ENCODE measurements around the gene COL27A1.

The COL27A1 gene

GRCh38 chr9:114286146-114286679 is 130.9 kb downstream of the COL27A1 start:
- H3K9ac ChIP-seq (ENCODE audit: low read length) = no peak overlapping the region
- H3K27me3 ChIP-seq (ENCODE audit: insufficient read depth, low read length) = no peaks in the 10 kb centered on the region
- no peak overlapping the region for H3K27ac ChIP-seq (ENCODE audit: low read depth, low read length, poor library complexity, severe bottlenecking)
- H3K9me3 ChIP-seq (ENCODE audit: low read length) = no peaks in the 10 kb centered on the region
- H3K36me3 ChIP-seq (ENCODE audit: insufficient read depth, low read length) = no peaks in the 10 kb centered on the region
- no peaks in the 10 kb centered on the region for H3K9me2 ChIP-seq (ENCODE audit: low read depth, low read length)
- no peak for TF ChIP-seq CTCF (IDR thresholded peaks at IDR 0.05; ENCODE audit: low read length)
- no peak for TF ChIP-seq EZH2 (IDR thresholded peaks at IDR 0.05; ENCODE audit: borderline replicate concordance, low read length)
- H2AFZ ChIP-seq (ENCODE audit: low read length) = no peak overlapping the region
- H3K4me2 ChIP-seq (ENCODE audit: low read length) = no peak overlapping the region
- no peaks in the 10 kb centered on the region for H4K20me1 ChIP-seq (ENCODE audit: insufficient read depth, low read length)
- no peaks in the 10 kb centered on the region for H3K79me2 ChIP-seq (ENCODE audit: insufficient read depth, low read length)
- H3K4me1 ChIP-seq (ENCODE audit: insufficient read depth, low read length, severe bottlenecking) = no peaks in the 10 kb centered on the region
- no peaks in the 10 kb centered on the region for H3F3A ChIP-seq (ENCODE audit: insufficient read depth, low read length)
- no peak overlapping the region for H3K4me3 ChIP-seq (ENCODE audit: low read depth, low read length, poor library complexity, severe bottlenecking)

- H3K36me3 ChIP-seq (ENCODE audit: insufficient read depth, low read length) = no peaks in the 10 kb centered on the region
- no peak overlapping the region for H3K9ac ChIP-seq (ENCODE audit: low read length)
- no peak overlapping the region for H3K4me2 ChIP-seq (ENCODE audit: low read length)
- TF ChIP-seq EZH2 (IDR thresholded peaks at IDR 0.05; ENCODE audit: borderline replicate concordance, low read length) (no peak), CTCF (IDR thresholded peaks at IDR 0.05; ENCODE audit: low read length) (no peak)
- no peaks in the 10 kb centered on the region for H3F3A ChIP-seq (ENCODE audit: insufficient read depth, low read length)
- no peaks in the 10 kb centered on the region for H3K27me3 ChIP-seq (ENCODE audit: insufficient read depth, low read length)
- H2AFZ ChIP-seq (ENCODE audit: low read length) = no peak overlapping the region
- H4K20me1 ChIP-seq (ENCODE audit: insufficient read depth, low read length) = no peaks in the 10 kb centered on the region
- no peaks in the 10 kb centered on the region for H3K79me2 ChIP-seq (ENCODE audit: insufficient read depth, low read length)
- no peaks in the 10 kb centered on the region for H3K4me1 ChIP-seq (ENCODE audit: insufficient read depth, low read length, severe bottlenecking)
- no peaks in the 10 kb centered on the region for H3K9me2 ChIP-seq (ENCODE audit: low read depth, low read length)
- no peaks in the 10 kb centered on the region for H3K9me3 ChIP-seq (ENCODE audit: low read length)
- H3K4me3 ChIP-seq (ENCODE audit: low read depth, low read length, poor library complexity, severe bottlenecking) = no peak overlapping the region
- no peak overlapping the region for H3K27ac ChIP-seq (ENCODE audit: low read depth, low read length, poor library complexity, severe bottlenecking)
Measured at GRCh38 chr9:114287001-114287762, 131.8 kb downstream of the COL27A1 start.

- Histone ChIP-seq H4K20me1 (ENCODE audit: insufficient read depth, low read length) (no peaks in the 10 kb centered on the region), H3K4me1 (ENCODE audit: insufficient read depth, low read length, severe bottlenecking) (no peaks in the 10 kb centered on the region), H3K27ac (ENCODE audit: low read depth, low read length, poor library complexity, severe bottlenecking) (no peak overlapping the region), H3K9ac (ENCODE audit: low read length) (no peak overlapping the region), H3K79me2 (ENCODE audit: insufficient read depth, low read length) (no peaks in the 10 kb centered on the region), H3K27me3 (ENCODE audit: insufficient read depth, low read length) (no peaks in the 10 kb centered on the region), H3F3A (ENCODE audit: insufficient read depth, low read length) (no peaks in the 10 kb centered on the region), H3K36me3 (ENCODE audit: insufficient read depth, low read length) (no peaks in the 10 kb centered on the region), H2AFZ (ENCODE audit: low read length) (no peak overlapping the region), H3K9me3 (ENCODE audit: low read length) (no peaks in the 10 kb centered on the region), H3K4me3 (ENCODE audit: low read depth, low read length, poor library complexity, severe bottlenecking) (no peak overlapping the region), H3K4me2 (ENCODE audit: low read length) (no peak overlapping the region), H3K9me2 (ENCODE audit: low read depth, low read length) (no peaks in the 10 kb centered on the region)
- TF ChIP-seq CTCF (IDR thresholded peaks at IDR 0.05; ENCODE audit: low read length) (no peak), EZH2 (IDR thresholded peaks at IDR 0.05; ENCODE audit: borderline replicate concordance, low read length) (no peak)
Measured at GRCh38 chr9:114287763-114288192, 132.4 kb downstream of the COL27A1 start.

Data from OCI-LY1 (cell line).